ENCODE data around the gene DDX55. TPM values are rescaled to one million over a fixed set of nuclear protein-coding genes. Genes with fewer than 3 reads are reported as not detected.

Gene DDX55
- total RNA-seq, 1 donor from 2014 or later = 15.2 TPM

Other genes with a start within 250 kb of the DDX55 start
- gene SBNO1, start 237.3 kb upstream of the DDX55 start, total RNA-seq = 25.1 and 39.8 TPM in 2 replicates
- gene KMT5A, start 218.0 kb upstream of the DDX55 start, total RNA-seq = 39.0 and 60.9 TPM in 2 replicates
- gene RILPL2, start 165.4 kb upstream of the DDX55 start, total RNA-seq = 5.3 and 5.5 TPM in 2 replicates
- gene SNRNP35, start 144.0 kb upstream of the DDX55 start, total RNA-seq = 10.0 and 16.2 TPM in 2 replicates
- gene RILPL1, start 68.4 kb upstream of the DDX55 start, total RNA-seq = 9.4 and 9.8 TPM in 2 replicates
- 441 and 517 TPM in 2 replicates for gene TMED2, start 17.5 kb upstream of the DDX55 start, total RNA-seq
- gene EIF2B1, start 31.6 kb downstream of the DDX55 start, total RNA-seq = 36.3 and 50.0 TPM in 2 replicates
- 34.0 and 39.3 TPM in 2 replicates for gene GTF2H3, start 31.7 kb downstream of the DDX55 start, total RNA-seq
- 7.9 and 8.2 TPM in 2 replicates for gene TCTN2, start 69.0 kb downstream of the DDX55 start, total RNA-seq
- gene ATP6V0A2, start 110.3 kb downstream of the DDX55 start, total RNA-seq = 29.7 and 54.9 TPM in 2 replicates
- under 0.01 TPM in 2 replicates for gene DNAH10, start 160.2 kb downstream of the DDX55 start, total RNA-seq

Data from pulmonary artery endothelial cell (primary cell).